ENCODE measurements around the gene EXPH5.

Gene EXPH5

DNA sequence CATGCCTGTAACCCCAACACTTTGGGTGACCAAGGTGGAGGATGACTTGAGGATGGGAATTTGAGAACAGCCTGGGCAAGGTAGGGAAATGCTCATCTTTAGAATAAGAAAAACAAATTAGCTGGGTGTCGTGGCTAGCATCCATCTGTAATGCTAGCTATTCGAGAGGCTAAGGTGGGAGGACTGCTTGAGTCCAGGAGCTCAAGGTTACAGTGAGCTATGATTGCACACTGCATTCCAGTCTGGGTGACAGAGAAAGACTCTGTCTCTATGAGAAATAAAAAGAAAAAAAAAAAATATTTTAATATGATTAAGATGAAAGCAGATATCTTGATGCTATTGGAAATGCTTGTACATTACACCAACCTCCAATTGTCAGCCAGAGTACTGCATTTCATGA is 42.7 kb upstream of the EXPH5 start:
- TF ChIP-seq EZH2phosphoT487 (IDR thresholded peaks at IDR 0.05; ENCODE audit: borderline replicate concordance, low read length) (no peak), CTCF (IDR thresholded peaks at IDR 0.05; ENCODE audit: low read depth, low read length, poor library complexity, severe bottlenecking) (no peak)
- Histone ChIP-seq H3K4me1 (ENCODE audit: control insufficient read depth, low read length) (no peaks in the 10 kb centered on the region), H3F3A (ENCODE audit: control insufficient read depth, insufficient read depth) (no peaks in the 10 kb centered on the region), H3K9me2 (replicated peaks; ENCODE audit: control insufficient read depth, low read length) (no peaks in the 10 kb centered on the region; the same call in 1 of the 2 replicates), H3K27ac (ENCODE audit: low read depth, low read length) (no peak overlapping the region), H3K4me2 (ENCODE audit: low read length) (no peak overlapping the region), H4K20me1 (ENCODE audit: control insufficient read depth, insufficient read depth, low read depth, low read length) (no peaks in the 10 kb centered on the region), H3K9me3 (ENCODE audit: control insufficient read depth, insufficient read depth, low read length) (no peaks in the 10 kb centered on the region), H3K36me3 (ENCODE audit: control insufficient read depth, low read length) (no peaks in the 10 kb centered on the region), H3K27me3 (ENCODE audit: control insufficient read depth, low read length) (0 out of 2 replicates have a peak, but pooled peaks cover 5% of the 10 kb centered on the region), H3K79me2 (ENCODE audit: control insufficient read depth, low read length) (no peaks in the 10 kb centered on the region), H3K4me3 (ENCODE audit: low read length) (no peak overlapping the region)

- Histone ChIP-seq H3K4me3 (ENCODE audit: low read length) (no peak overlapping the region), H3F3A (ENCODE audit: control insufficient read depth, insufficient read depth) (no peaks in the 10 kb centered on the region), H3K4me2 (ENCODE audit: low read length) (no peak overlapping the region), H3K79me2 (ENCODE audit: control insufficient read depth, low read length) (no peaks in the 10 kb centered on the region), H3K9me3 (ENCODE audit: control insufficient read depth, insufficient read depth, low read length) (no peaks in the 10 kb centered on the region), H3K27ac (ENCODE audit: low read depth, low read length) (no peak overlapping the region), H3K36me3 (ENCODE audit: control insufficient read depth, low read length) (no peaks in the 10 kb centered on the region), H3K27me3 (ENCODE audit: control insufficient read depth, low read length) (0 out of 2 replicates have a peak, but pooled peaks cover 5% of the 10 kb centered on the region), H4K20me1 (ENCODE audit: control insufficient read depth, insufficient read depth, low read depth, low read length) (no peaks in the 10 kb centered on the region), H3K4me1 (ENCODE audit: control insufficient read depth, low read length) (no peaks in the 10 kb centered on the region), H3K9me2 (replicated peaks; ENCODE audit: control insufficient read depth, low read length) (no peaks in the 10 kb centered on the region; the same call in 1 of the 2 replicates)
- TF ChIP-seq CTCF (IDR thresholded peaks at IDR 0.05; ENCODE audit: low read depth, low read length, poor library complexity, severe bottlenecking) (no peak), EZH2phosphoT487 (IDR thresholded peaks at IDR 0.05; ENCODE audit: borderline replicate concordance, low read length) (no peak)
Observed at GRCh38 chr11:108635106-108635505, 41.5 kb upstream of the EXPH5 start.

- H3K4me1 ChIP-seq (ENCODE audit: control insufficient read depth, low read length), result no peaks in the 10 kb centered on the region
- H3K27ac ChIP-seq (ENCODE audit: low read depth, low read length), result no peak overlapping the region
- H3K4me2 ChIP-seq (ENCODE audit: low read length), result no peak overlapping the region
- H3F3A ChIP-seq (ENCODE audit: control insufficient read depth, insufficient read depth), result no peaks in the 10 kb centered on the region
- no peaks in the 10 kb centered on the region; the same call in 1 of the 2 replicates for H3K9me2 ChIP-seq (replicated peaks; ENCODE audit: control insufficient read depth, low read length)
- H3K27me3 ChIP-seq (ENCODE audit: control insufficient read depth, low read length), result no peaks in the 10 kb centered on the region
- H3K36me3 ChIP-seq (ENCODE audit: control insufficient read depth, low read length), result no peaks in the 10 kb centered on the region
- no peak for TF ChIP-seq EZH2phosphoT487 (IDR thresholded peaks at IDR 0.05; ENCODE audit: borderline replicate concordance, low read length)
- TF ChIP-seq CTCF (IDR thresholded peaks at IDR 0.05; ENCODE audit: low read depth, low read length, poor library complexity, severe bottlenecking), result no peak
- no peak overlapping the region for H3K4me3 ChIP-seq (ENCODE audit: low read length)
- H4K20me1 ChIP-seq (ENCODE audit: control insufficient read depth, insufficient read depth, low read depth, low read length), result no peaks in the 10 kb centered on the region
- peaks cover 7% of the 10 kb centered on the region for H3K9me3 ChIP-seq (ENCODE audit: control insufficient read depth, insufficient read depth, low read length)
- H3K79me2 ChIP-seq (ENCODE audit: control insufficient read depth, low read length), result no peaks in the 10 kb centered on the region
Observed at GRCh38 chr11:108632041-108632704, 38.6 kb upstream of the EXPH5 start.
